K562 (cell line): ENCODE measurements around the gene RAI14. TPM values are rescaled to one million over a fixed set of nuclear protein-coding genes. Genes with fewer than 3 reads are reported as not detected.
A peak's percentile ranks its signal among the peaks of the same experiment; 100 is the strongest.

Source experiments
- CBX3 ChIP-seq, 2 experiments: IDR thresholded peaks; 1 replicate in 1 of 2; 2 replicates in 1 of 2; pipeline ENCODE4 v1.6.1; 2012; ENCODE audit warnings: inconsistent platforms in 2 of 2, low read length in 2 of 2, borderline replicate concordance in 1 of 2, control low read depth in 1 of 2
- CC2D1A ChIP-seq: fragments of 450-650 bp; IDR thresholded peaks from 2 replicates; pipeline ENCODE4 v1.6.1; 2017; ENCODE audit warnings: mild to moderate bottlenecking
- E2F4 ChIP-seq: sonication (generic); formaldehyde crosslinking; IDR thresholded peaks from 2 replicates; pipeline ENCODE4 v1.8.0; 2022; ENCODE audit warnings: mild to moderate bottlenecking, low read depth, missing genetic modification reagents
- FOXO4 ChIP-seq: fragments of 450-650 bp; formaldehyde crosslinking; IDR thresholded peaks from 2 replicates; pipeline ENCODE4 v1.4.0; 2020; ENCODE audit warnings: mild to moderate bottlenecking, moderate library complexity
- JUNB ChIP-seq: fragments of 450-650 bp; formaldehyde crosslinking; conservative IDR thresholded peaks from 2 replicates; pipeline ENCODE4 v1.4.0; 2020; ENCODE audit warnings: mild to moderate bottlenecking
- MAFG ChIP-seq: fragments of 450-650 bp; conservative IDR thresholded peaks from 2 replicates; pipeline ENCODE4 v1.6.1; 2016; ENCODE audit warnings: missing genetic modification characterization, missing compliant biosample characterization
- MAZ ChIP-seq, 2 experiments: fragments of 450-650 bp in 1 of 2; sonication (generic) in 1 of 2; formaldehyde crosslinking; IDR thresholded peaks in 1 of 2; conservative IDR thresholded peaks in 1 of 2; 2 replicates each; pipeline versions ENCODE4 v1.4.0 to v1.5.0; 2020; ENCODE audit warnings: mild to moderate bottlenecking in 1 of 2, missing genetic modification reagents in 1 of 2
- MEF2A ChIP-seq: IDR thresholded peaks from 2 replicates; pipeline ENCODE4 v1.6.1; 2011; ENCODE audit warnings: low read depth, mild to moderate bottlenecking, low read length, moderate library complexity; ENCODE audit not compliant: control insufficient read depth
- SMARCE1 ChIP-seq: fragments of 450-650 bp; IDR thresholded peaks from 2 replicates; pipeline ENCODE4 v1.7.1; 2016; ENCODE audit warnings: mild to moderate bottlenecking
- ZNF239 ChIP-seq: fragments of 250-450 bp; sonication (Bioruptor Pico); IDR thresholded peaks from 2 replicates; pipeline ENCODE4 v1.4.0; 2020; ENCODE audit warnings: mild to moderate bottlenecking
- polyA plus RNA-seq, 8 experiments: library from polyadenylated mRNA; depleted of rRNA in 4 of 8; stranded (reverse) in 5 of 8; unstranded in 3 of 8; fragments of >200 nt; fragmentation: Nextera tagmentation in 2 of 8; fragmentation: Illumina TruSeq in 1 of 8; extraction: Ambion mirVana in 2 of 8; extraction: Trizol in 1 of 8; gene quantifications; 2 replicates each; pipeline versions ENCODE4 v1.2.1 to v1.2.3, GENCODE V29; 2011 to 2014; ENCODE audit warnings: inconsistent platforms in 1 of 8, missing spikeins in 1 of 8
- total RNA-seq, 7 experiments: library from RNA; depleted of rRNA in 6 of 7; stranded (reverse); fragments of >200 nt in 6 of 7; fragmentation: Illumina TruSeq in 2 of 7; extraction: Trizol in 2 of 7; gene quantifications; 2 replicates each; pipeline versions ENCODE4 v1.2.1 to v1.2.3, GENCODE V29; 2011 to 2021; ENCODE audit warnings: low replicate concordance in 1 of 7
- TF ChIP-seq, protein P1 (sequence below), 2 experiments: fragments of 450-650 bp; formaldehyde crosslinking in 1 of 2; IDR thresholded peaks; 2 replicates each; pipeline versions ENCODE4 v1.4.0 to v1.6.1; 2014 to 2020; ENCODE audit warnings: mild to moderate bottlenecking in 2 of 2, borderline replicate concordance in 1 of 2, low read depth in 1 of 2
- TF ChIP-seq, protein P2 (sequence below), 2 experiments: fragments of 450-650 bp in 1 of 2; sonication (generic) in 1 of 2; formaldehyde crosslinking in 1 of 2; IDR thresholded peaks in 1 of 2; conservative IDR thresholded peaks in 1 of 2; 2 replicates each; pipeline versions ENCODE4 v1.6.1 to v1.8.1; 2016 to 2023; ENCODE audit warnings: mild to moderate bottlenecking in 2 of 2, moderate library complexity in 2 of 2, inconsistent platforms in 1 of 2, missing genetic modification reagents in 1 of 2
- TF ChIP-seq, protein P3 (sequence below): sonication (generic); formaldehyde crosslinking; IDR thresholded peaks from 2 replicates; pipeline ENCODE4 v1.8.1; 2023; ENCODE audit warnings: mild to moderate bottlenecking, missing genetic modification reagents

Gene RAI14
- total and polyA plus RNA-seq, 9 of the 15 experiments (the other 6 are each of a cell fraction or from before 2014, with no cell fraction given): 11.3 to 82.5 (median 34.8) TPM

GRCh38 chr5:34686762-34687268 lies 30.7 kb downstream of the RAI14 start (continued):
- TF ChIP-seq, protein P1, sequence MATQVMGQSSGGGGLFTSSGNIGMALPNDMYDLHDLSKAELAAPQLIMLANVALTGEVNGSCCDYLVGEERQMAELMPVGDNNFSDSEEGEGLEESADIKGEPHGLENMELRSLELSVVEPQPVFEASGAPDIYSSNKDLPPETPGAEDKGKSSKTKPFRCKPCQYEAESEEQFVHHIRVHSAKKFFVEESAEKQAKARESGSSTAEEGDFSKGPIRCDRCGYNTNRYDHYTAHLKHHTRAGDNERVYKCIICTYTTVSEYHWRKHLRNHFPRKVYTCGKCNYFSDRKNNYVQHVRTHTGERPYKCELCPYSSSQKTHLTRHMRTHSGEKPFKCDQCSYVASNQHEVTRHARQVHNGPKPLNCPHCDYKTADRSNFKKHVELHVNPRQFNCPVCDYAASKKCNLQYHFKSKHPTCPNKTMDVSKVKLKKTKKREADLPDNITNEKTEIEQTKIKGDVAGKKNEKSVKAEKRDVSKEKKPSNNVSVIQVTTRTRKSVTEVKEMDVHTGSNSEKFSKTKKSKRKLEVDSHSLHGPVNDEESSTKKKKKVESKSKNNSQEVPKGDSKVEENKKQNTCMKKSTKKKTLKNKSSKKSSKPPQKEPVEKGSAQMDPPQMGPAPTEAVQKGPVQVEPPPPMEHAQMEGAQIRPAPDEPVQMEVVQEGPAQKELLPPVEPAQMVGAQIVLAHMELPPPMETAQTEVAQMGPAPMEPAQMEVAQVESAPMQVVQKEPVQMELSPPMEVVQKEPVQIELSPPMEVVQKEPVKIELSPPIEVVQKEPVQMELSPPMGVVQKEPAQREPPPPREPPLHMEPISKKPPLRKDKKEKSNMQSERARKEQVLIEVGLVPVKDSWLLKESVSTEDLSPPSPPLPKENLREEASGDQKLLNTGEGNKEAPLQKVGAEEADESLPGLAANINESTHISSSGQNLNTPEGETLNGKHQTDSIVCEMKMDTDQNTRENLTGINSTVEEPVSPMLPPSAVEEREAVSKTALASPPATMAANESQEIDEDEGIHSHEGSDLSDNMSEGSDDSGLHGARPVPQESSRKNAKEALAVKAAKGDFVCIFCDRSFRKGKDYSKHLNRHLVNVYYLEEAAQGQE (IDR thresholded peaks at IDR 0.05; ENCODE audit: borderline replicate concordance): peak; percentile 54; the same call in 1 of the 2 replicates
- TF ChIP-seq, protein P1 (CRISPR knock-in tag; IDR thresholded peaks at IDR 0.05; ENCODE audit: low read depth): no peak
- TF ChIP-seq SMARCE1: peak; percentile 86
- no peak for TF ChIP-seq FOXO4 (CRISPR knock-in tag)
- no peak for TF ChIP-seq E2F4
- TF ChIP-seq CC2D1A: no peak
- no peak for TF ChIP-seq MEF2A
- TF ChIP-seq MAZ (CRISPR knock-in tag; conservative IDR thresholded peaks at IDR 0.05 in 1 of 2, IDR thresholded peaks at IDR 0.05 in 1 of 2): peak in 1 of 2 experiments; percentile 56; a peak in 1 of 4 replicates
- peak; percentile 61 for TF ChIP-seq JUNB (CRISPR knock-in tag)
- TF ChIP-seq, protein P2, sequence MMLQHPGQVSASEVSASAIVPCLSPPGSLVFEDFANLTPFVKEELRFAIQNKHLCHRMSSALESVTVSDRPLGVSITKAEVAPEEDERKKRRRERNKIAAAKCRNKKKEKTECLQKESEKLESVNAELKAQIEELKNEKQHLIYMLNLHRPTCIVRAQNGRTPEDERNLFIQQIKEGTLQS (IDR thresholded peaks at IDR 0.05): peak; percentile 96
- TF ChIP-seq, protein P2 (CRISPR knock-in tag; conservative IDR thresholded peaks at IDR 0.05): peak; percentile 87
- peak in 1 of 2 experiments; percentile 83; a peak in 1 of 3 replicates for TF ChIP-seq CBX3 (IDR thresholded peaks at IDR 0.05; ENCODE audit: borderline replicate concordance in 1 of 2, low read length in 2 of 2)
- TF ChIP-seq, protein P3, sequence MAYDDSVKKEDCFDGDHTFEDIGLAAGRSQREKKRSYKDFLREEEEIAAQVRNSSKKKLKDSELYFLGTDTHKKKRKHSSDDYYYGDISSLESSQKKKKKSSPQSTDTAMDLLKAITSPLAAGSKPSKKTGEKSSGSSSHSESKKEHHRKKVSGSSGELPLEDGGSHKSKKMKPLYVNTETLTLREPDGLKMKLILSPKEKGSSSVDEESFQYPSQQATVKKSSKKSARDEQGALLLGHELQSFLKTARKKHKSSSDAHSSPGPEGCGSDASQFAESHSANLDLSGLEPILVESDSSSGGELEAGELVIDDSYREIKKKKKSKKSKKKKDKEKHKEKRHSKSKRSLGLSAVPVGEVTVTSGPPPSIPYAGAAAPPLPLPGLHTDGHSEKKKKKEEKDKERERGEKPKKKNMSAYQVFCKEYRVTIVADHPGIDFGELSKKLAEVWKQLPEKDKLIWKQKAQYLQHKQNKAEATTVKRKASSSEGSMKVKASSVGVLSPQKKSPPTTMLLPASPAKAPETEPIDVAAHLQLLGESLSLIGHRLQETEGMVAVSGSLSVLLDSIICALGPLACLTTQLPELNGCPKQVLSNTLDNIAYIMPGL (CRISPR knock-in tag): no peak
- no peak for TF ChIP-seq MAFG (tag)
- no peak for TF ChIP-seq ZNF239 (CRISPR knock-in tag)
